Gastroesophageal sphincter (tissue), 3 donors: Measurements from ENCODE around the gene HOXA7.

Source experiments
- POLR2A ChIP-seq, 2 donors: fragments of 450-650 bp; IDR thresholded peaks; one replicate each; pipeline ENCODE4 v1.6.1; 2017; ENCODE audit warnings: antibody characterized with exemption in 2 of 2, mild to moderate bottlenecking in 2 of 2, moderate library complexity in 1 of 2
- POLR2AphosphoS5 ChIP-seq: sonication (generic); formaldehyde crosslinking; IDR thresholded peaks from one replicate; pipeline ENCODE4 v1.6.1; 2017; ENCODE audit warnings: antibody characterized with exemption
- TF ChIP-seq, protein P1 (sequence below), 4 experiments: fragments of 200-600 bp in 2 of 4; fragments of 450-650 bp in 2 of 4; sonication (generic) in 1 of 4; IDR thresholded peaks; one replicate each; pipeline ENCODE4 v1.5.1; 2017 to 2019; ENCODE audit warnings: antibody characterized with exemption in 4 of 4, mild to moderate bottlenecking in 2 of 4, moderate library complexity in 2 of 4

DNA sequence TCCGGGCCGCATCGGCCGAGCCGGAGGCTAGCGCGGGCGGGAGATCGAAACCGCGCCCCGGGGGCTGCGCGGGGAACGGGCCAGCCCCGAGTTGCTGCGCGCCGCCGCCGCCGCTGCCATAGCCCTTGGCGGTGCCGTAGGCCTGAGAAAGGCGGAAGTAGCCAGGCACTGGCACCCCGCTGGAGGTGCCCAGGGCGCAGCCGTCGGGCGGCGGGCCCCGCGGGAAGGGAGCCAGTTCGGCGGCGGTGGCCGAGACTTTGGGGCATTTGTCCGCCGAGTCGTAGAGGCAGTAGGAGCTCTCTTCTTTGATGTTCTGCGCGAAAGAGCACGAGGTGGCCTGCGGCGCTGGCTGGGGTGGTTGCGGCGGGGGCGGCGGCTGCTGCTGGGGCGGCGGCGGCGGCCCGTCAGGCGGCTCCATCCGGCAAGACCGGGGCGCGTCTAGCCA, 17.1 kb upstream of the HOXA7 start:
- TF ChIP-seq POLR2AphosphoS5 (no peak), POLR2A (IDR thresholded peaks at IDR 0.05) (no peak)
- TF ChIP-seq, protein P1, sequence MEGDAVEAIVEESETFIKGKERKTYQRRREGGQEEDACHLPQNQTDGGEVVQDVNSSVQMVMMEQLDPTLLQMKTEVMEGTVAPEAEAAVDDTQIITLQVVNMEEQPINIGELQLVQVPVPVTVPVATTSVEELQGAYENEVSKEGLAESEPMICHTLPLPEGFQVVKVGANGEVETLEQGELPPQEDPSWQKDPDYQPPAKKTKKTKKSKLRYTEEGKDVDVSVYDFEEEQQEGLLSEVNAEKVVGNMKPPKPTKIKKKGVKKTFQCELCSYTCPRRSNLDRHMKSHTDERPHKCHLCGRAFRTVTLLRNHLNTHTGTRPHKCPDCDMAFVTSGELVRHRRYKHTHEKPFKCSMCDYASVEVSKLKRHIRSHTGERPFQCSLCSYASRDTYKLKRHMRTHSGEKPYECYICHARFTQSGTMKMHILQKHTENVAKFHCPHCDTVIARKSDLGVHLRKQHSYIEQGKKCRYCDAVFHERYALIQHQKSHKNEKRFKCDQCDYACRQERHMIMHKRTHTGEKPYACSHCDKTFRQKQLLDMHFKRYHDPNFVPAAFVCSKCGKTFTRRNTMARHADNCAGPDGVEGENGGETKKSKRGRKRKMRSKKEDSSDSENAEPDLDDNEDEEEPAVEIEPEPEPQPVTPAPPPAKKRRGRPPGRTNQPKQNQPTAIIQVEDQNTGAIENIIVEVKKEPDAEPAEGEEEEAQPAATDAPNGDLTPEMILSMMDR (IDR thresholded peaks at IDR 0.05): no peak
